Epithelial cell of esophagus (primary cell): ENCODE results near the gene HECTD2.
"Not testable (repeated sequence)": the region's sequence is repeated elsewhere in the genome, so short reads cannot be mapped to it uniquely, and the experiment has no call there.

Experiments
- DNase-seq: peaks from one replicate; pipeline ENCODE4 v3.0.0; 2010; ENCODE audit warnings: low read depth
- H3K4me3 ChIP-seq: 2 replicates; pipeline ENCODE4 v1.5.1; 2011; ENCODE audit warnings: mild to moderate bottlenecking, low read length, control low read depth
- TF ChIP-seq, protein P1 (sequence below): IDR thresholded peaks from 2 replicates; pipeline ENCODE4 v1.5.1; 2011; ENCODE audit warnings: low read depth, mild to moderate bottlenecking, low read length, control low read depth, inconsistent platforms; ENCODE audit not compliant: insufficient read depth; ENCODE audit errors: missing control alignments

HECTD2 gene

DNA sequence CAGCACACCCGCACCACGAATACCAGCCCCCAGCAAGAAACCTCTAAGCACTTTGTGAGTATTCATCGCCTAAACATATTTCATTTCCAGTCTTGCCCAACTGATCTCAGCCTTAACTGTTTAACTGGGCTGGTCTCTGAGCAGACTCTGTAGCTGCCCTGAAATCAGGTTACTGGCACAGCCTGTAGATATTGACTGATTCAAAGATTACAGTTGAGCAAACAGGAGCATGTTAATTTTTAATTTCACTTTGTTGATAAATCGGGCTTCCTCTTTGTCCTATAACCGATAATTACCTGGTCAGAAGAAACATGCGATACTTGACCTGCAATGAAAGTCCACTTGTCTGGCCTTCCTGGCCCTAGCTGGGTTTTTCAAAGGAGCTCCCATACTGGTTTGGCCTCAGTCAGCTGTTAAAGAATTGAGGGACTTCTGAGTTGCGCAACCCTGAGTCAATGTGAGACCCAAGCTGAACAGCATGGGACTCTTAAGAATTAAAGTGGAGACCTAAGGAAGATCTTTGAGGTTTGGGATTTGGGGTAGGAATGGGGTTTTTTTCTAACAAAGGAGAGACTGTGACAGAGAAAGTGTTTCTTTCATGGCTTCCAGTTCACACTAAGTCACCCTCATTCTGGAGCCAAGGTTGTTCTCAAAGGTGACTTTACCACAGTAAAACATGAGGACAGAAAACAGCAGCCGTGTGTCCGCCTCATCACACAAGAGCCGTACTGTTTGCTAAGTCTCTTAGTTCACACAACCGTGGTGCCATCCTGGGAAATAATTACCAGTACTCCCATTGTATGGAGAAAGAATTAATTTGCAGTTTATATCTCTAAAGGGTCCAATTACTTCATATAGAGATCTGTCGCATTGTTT lies 146.8 kb downstream of the HECTD2 start:
- no peak overlapping the region for H3K4me3 ChIP-seq
- TF ChIP-seq, protein P1, sequence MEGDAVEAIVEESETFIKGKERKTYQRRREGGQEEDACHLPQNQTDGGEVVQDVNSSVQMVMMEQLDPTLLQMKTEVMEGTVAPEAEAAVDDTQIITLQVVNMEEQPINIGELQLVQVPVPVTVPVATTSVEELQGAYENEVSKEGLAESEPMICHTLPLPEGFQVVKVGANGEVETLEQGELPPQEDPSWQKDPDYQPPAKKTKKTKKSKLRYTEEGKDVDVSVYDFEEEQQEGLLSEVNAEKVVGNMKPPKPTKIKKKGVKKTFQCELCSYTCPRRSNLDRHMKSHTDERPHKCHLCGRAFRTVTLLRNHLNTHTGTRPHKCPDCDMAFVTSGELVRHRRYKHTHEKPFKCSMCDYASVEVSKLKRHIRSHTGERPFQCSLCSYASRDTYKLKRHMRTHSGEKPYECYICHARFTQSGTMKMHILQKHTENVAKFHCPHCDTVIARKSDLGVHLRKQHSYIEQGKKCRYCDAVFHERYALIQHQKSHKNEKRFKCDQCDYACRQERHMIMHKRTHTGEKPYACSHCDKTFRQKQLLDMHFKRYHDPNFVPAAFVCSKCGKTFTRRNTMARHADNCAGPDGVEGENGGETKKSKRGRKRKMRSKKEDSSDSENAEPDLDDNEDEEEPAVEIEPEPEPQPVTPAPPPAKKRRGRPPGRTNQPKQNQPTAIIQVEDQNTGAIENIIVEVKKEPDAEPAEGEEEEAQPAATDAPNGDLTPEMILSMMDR: no peak
- DNase-seq: peak; percentile 41

DNA sequence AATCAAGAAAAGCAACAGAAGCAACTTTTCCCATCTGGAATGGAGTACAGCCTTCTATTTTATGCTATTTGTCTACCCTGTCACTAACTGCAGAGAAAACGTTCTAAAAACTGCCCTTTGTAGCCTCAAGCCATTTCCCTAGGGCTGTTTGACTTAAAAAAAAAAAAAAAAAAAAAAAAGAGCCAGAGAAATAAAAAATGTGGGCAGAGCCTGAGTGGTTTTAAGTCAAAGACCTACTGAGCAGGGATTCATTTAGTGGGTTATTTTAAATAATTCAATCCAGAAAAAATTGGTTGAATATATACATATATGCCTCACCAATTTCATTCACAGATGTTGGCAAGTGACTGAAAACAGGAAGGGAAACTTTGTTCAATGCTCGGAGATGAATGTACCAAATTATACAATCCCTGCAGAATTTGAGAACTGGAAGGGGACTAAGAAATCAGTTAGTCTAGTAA lies 147.5 kb downstream of the HECTD2 start:
- DNase-seq: no peak
- TF ChIP-seq, protein P1: no peak
- H3K4me3 ChIP-seq: no peak overlapping the region

DNA sequence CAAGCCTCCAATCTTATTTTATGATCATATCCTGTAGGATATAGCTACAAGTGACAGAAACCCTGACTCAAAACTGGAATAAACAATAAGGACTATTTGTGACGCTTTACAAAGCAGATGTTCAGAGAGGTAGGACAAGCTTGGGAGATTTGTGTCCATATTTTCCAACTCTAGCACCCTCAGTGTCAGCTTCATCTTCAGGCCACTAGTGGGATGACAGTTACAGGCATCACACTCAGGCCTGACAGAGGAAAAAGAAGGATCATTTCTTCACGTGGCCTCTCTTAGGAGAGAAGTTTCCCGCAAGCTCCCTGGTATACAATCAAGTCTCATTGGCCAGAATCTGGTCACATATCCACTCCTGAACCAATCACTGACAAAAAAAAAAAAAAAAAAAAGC lies 148.3 kb downstream of the HECTD2 start:
- TF ChIP-seq, protein P1: no peak
- DNase-seq: no peak
- no peak overlapping the region for H3K4me3 ChIP-seq

DNA sequence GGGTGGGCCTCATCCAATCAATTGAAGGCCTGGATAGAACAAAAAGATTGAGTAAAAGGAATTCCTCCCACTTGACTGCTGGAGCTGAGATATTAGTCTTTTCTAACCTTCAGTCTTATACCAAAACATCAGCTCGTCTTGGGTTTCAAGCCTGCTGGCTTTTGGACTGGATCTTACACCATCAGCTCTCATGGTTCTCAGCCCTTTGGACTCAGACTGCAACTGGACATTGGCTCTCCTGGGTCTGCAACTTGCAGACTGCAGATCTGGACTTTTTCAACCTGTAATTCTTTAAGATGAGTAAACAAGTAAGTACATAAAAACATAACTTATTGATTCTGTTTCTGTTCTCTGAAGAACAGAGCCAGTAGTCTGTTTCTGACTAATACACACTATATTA lies 149.0 kb downstream of the HECTD2 start:
- DNase-seq: no peak
- TF ChIP-seq, protein P1: no peak
- H3K4me3 ChIP-seq: no peak overlapping the region

DNA sequence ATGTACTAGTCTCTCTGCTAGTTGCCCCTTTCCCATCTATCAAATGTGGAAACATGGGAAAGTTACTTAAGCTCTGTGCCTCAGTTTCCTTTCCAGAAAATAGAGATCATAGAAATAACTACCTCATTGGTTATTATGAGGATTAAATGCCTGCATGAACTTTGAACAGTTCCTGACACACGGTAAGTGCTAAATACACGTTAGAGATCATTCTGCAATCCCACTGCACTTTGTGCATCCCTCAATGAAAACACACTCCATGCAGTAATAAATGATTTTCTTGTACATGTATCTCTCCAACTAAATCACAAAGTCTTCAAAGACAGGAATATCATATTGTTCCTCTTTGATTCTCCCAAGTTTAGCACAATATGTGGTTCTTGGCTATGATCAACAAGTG lies 149.6 kb downstream of the HECTD2 start:
- DNase-seq: no peak
- H3K4me3 ChIP-seq: no peak overlapping the region
- TF ChIP-seq, protein P1: no peak

DNA sequence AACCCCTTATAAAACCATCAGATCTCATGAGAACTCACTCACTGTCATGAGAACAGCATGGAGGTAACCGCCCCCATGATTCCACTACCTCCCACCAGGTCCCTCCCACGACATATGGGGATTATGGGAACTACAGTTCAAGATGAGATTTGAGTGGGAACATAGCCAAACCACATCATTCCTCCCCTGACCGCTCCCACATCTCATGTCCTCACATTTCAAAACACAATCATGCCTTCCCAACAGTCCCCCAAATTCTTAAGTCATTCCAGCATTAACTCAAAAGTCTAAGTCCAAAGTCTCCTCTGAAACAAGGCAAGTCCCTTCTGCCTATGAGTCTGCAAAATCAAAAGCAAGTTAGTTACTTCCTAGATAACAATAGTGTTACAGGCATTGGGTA lies 150.7 kb downstream of the HECTD2 start:
- DNase-seq: peak; percentile 49
- not testable (repeated sequence) for H3K4me3 ChIP-seq

DNA sequence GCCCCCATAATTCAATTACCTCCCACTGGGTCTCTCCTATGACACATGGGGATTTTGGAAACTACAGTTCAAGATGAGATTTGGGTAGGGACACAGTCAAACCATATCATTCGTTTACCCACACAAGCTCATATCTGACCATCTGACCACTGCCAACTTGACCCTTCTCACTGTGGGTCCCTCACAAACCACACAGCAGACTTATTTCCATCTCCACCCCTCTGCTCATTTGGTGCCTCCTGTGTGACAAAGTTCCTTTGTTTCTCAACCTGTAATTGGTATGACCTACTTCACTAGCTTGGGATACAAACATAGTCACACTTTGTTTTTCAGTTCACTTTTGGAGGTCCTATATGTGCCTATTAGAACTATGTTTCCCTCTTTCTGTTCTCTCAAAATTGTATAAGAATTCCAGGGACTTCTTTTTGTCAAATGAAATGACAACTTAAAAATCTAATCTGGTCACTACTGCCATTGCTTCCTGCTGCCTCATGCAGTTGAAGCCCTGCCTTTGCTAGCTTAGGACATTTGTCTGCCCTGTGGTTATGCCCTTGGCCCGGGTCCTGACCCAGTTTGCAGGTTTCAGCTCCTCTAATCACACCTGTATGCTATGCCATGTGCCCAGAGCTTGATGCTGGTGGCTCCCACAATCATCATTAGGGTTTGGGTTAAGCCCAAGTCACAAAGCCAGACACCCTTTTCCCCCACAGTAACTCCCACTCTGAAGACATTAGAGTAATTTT lies 152.9 kb downstream of the HECTD2 start:
- TF ChIP-seq, protein P1: no peak
- H3K4me3 ChIP-seq: no peak overlapping the region
- DNase-seq: no peak
